HG02870 (cell line): ENCODE results near the gene SMIM13.

Experiments used
- ATAC-seq: cut with Tn5 transposase; IDR thresholded peaks from one replicate; pipeline ENCODE4 v1.9.1; 2021; ENCODE audit warnings: mild to moderate bottlenecking, moderate library complexity; ENCODE audit not compliant: unreplicated experiment

The SMIM13 gene

GRCh38 chr6:11183761-11184362, 90.2 kb downstream of the SMIM13 start:
- no peak for ATAC-seq

GRCh38 chr6:11185204-11185842, 91.7 kb downstream of the SMIM13 start:
- no peak for ATAC-seq

- ATAC-seq = no peak
Measured at GRCh38 chr6:11187301-11187700, 93.7 kb downstream of the SMIM13 start.
